Upper lobe of right lung (tissue), 1 donor: ENCODE results near the gene OGFRL1. TPM values are rescaled to one million over a fixed set of nuclear protein-coding genes. Genes with fewer than 3 reads are reported as not detected.

Experiments used
- ATAC-seq: fragments of 200-7000 bp; cut with Tn5 transposase; one replicate; pipeline ENCODE4 v1.9.1; 2020; ENCODE audit warnings: mild to moderate bottlenecking, moderate library complexity
- DNase-seq: peaks from one replicate; pipeline ENCODE4 v3.0.0-alpha.2; 2020
- H3K27ac ChIP-seq: fragments of 200-600 bp; one replicate; pipeline ENCODE4 v1.8.0; 2022
- H3K27me3 ChIP-seq: fragments of 200-600 bp; one replicate; pipeline ENCODE4 v1.8.0; 2022; ENCODE audit warnings: mild to moderate bottlenecking
- H3K36me3 ChIP-seq: fragments of 200-600 bp; one replicate; pipeline ENCODE4 v1.8.0; 2022
- H3K4me1 ChIP-seq: fragments of 200-600 bp; one replicate; pipeline ENCODE4 v1.8.0; 2022
- H3K4me3 ChIP-seq: fragments of 200-600 bp; one replicate; pipeline ENCODE4 v1.8.0; 2022; ENCODE audit warnings: mild to moderate bottlenecking
- H3K9me3 ChIP-seq: fragments of 200-600 bp; one replicate; pipeline ENCODE4 v1.8.0; 2022
- intact Hi-C: fragments of 100-400 bp; cut with DNase I; formaldehyde crosslinking; loops from one replicate; pipeline ENCODE4 v1.11.0; 2022
- total RNA-seq: library from RNA; stranded (reverse); fragmentation: NEBNext Ultra II Directional; extraction: Animal tissue kit (Norgen Biotek cat#: 25700); gene quantifications from one replicate; pipeline ENCODE4 v1.2.1, GENCODE V29; 2021
- TF ChIP-seq, protein P1 (sequence below): fragments of 200-600 bp; IDR thresholded peaks from one replicate; pipeline ENCODE4 v1.8.0; 2022; ENCODE audit warnings: antibody characterized with exemption
- donor health status: DM: no; HTN: yes; CAD: no; lungs with severe emphysema.

Gene OGFRL1
- total RNA-seq, 1 donor from 2014 or later = 29.0 TPM

GRCh38 chr6:71346334-71346694 is 57.7 kb downstream of the OGFRL1 start:
- Histone ChIP-seq H3K27ac (no peak overlapping the region), H3K36me3 (no peaks in the 10 kb centered on the region), H3K4me1 (peaks cover 15% of the 10 kb centered on the region), H3K4me3 (no peak overlapping the region), H3K27me3 (no peaks in the 10 kb centered on the region), H3K9me3 (no peaks in the 10 kb centered on the region)
- ATAC-seq (no peak), DNase-seq (no peak)
- intact Hi-C loops = no loop called here
- TF ChIP-seq, protein P1, sequence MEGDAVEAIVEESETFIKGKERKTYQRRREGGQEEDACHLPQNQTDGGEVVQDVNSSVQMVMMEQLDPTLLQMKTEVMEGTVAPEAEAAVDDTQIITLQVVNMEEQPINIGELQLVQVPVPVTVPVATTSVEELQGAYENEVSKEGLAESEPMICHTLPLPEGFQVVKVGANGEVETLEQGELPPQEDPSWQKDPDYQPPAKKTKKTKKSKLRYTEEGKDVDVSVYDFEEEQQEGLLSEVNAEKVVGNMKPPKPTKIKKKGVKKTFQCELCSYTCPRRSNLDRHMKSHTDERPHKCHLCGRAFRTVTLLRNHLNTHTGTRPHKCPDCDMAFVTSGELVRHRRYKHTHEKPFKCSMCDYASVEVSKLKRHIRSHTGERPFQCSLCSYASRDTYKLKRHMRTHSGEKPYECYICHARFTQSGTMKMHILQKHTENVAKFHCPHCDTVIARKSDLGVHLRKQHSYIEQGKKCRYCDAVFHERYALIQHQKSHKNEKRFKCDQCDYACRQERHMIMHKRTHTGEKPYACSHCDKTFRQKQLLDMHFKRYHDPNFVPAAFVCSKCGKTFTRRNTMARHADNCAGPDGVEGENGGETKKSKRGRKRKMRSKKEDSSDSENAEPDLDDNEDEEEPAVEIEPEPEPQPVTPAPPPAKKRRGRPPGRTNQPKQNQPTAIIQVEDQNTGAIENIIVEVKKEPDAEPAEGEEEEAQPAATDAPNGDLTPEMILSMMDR = no peak

GRCh38 chr6:71347119-71347518 is 58.5 kb downstream of the OGFRL1 start:
- ATAC-seq = peak; percentile 83

GRCh38 chr6:71349395-71349794 is 60.8 kb downstream of the OGFRL1 start:
- H3K4me1 ChIP-seq = peaks cover 16% of the 10 kb centered on the region
- no peaks in the 10 kb centered on the region for H3K36me3 ChIP-seq
- H3K4me3 ChIP-seq = no peak overlapping the region
- TF ChIP-seq, protein P1 = peak; percentile 78
- H3K27me3 ChIP-seq = no peaks in the 10 kb centered on the region
- ATAC-seq (peak; percentile 27), DNase-seq (no peak)
- intact Hi-C loops = no loop called here
- no peaks in the 10 kb centered on the region for H3K9me3 ChIP-seq
- H3K27ac ChIP-seq = no peak overlapping the region

More at GRCh38 chr6:71347119-71347518, 58.5 kb downstream of the OGFRL1 start:
- DNase-seq = no peak
- peaks cover 16% of the 10 kb centered on the region for H3K4me1 ChIP-seq
- intact Hi-C loops = no loop called here
- H3K27ac ChIP-seq = no peak overlapping the region
- H3K27me3 ChIP-seq = no peaks in the 10 kb centered on the region
- no peaks in the 10 kb centered on the region for H3K36me3 ChIP-seq
- no peak overlapping the region for H3K4me3 ChIP-seq
- no peaks in the 10 kb centered on the region for H3K9me3 ChIP-seq
- TF ChIP-seq, protein P1 = no peak

GRCh38 chr6:71349976-71350615 is 61.5 kb downstream of the OGFRL1 start:
- intact Hi-C loops = no loop called here
- H3K4me3 ChIP-seq = no peak overlapping the region
- TF ChIP-seq, protein P1 = no peak
- H3K9me3 ChIP-seq = no peaks in the 10 kb centered on the region
- H3K4me1 ChIP-seq = peaks cover 16% of the 10 kb centered on the region
- H3K27me3 ChIP-seq = no peaks in the 10 kb centered on the region
- peak overlapping the region; percentile 12 for H3K27ac ChIP-seq
- ATAC-seq = no peak
- H3K36me3 ChIP-seq = no peaks in the 10 kb centered on the region
- DNase-seq = no peak

- ATAC-seq = no peak
- Histone ChIP-seq H3K27me3 (no peaks in the 10 kb centered on the region), H3K4me1 (peaks cover 16% of the 10 kb centered on the region), H3K9me3 (no peaks in the 10 kb centered on the region), H3K36me3 (no peaks in the 10 kb centered on the region), H3K4me3 (no peak overlapping the region), H3K27ac (peak overlapping the region; percentile 12)
- intact Hi-C loops = no loop called here
- no peak for DNase-seq
- TF ChIP-seq, protein P1 = no peak
These were observed 62.6 kb downstream of the OGFRL1 start for GRCh38 chr6:71351190-71351589.
